DOHH2 (cell line): ENCODE results near the gene RNU1-4.
"Not testable (repeated sequence)": the region's sequence is repeated elsewhere in the genome, so short reads cannot be mapped to it uniquely, and the experiment has no call there.

Experiments used
- H3F3A ChIP-seq: fragments of 200-600 bp; sonication (generic), shearing (Covaris generic); 2 replicates; pipeline ENCODE4 v1.6.0; 2016; ENCODE audit warnings: antibody characterized with exemption, mild to moderate bottlenecking; ENCODE audit not compliant: control insufficient read depth, insufficient read depth
- H3K27ac ChIP-seq: fragments of 200-600 bp; sonication (generic); 2 replicates; pipeline ENCODE4 v1.5.1; 2014; ENCODE audit warnings: low read depth, mild to moderate bottlenecking, low read length, moderate library complexity
- H3K27me3 ChIP-seq: fragments of 200-600 bp; sonication (generic); 2 replicates; pipeline ENCODE4 v1.6.1; 2014; ENCODE audit warnings: mild to moderate bottlenecking, low read length, mixed read lengths; ENCODE audit not compliant: control insufficient read depth
- H3K36me3 ChIP-seq: fragments of 200-600 bp; sonication (generic); 2 replicates; pipeline ENCODE4 v1.6.1; 2014; ENCODE audit warnings: mild to moderate bottlenecking, low read length, moderate library complexity, mixed read lengths; ENCODE audit not compliant: control insufficient read depth
- H3K4me1 ChIP-seq: fragments of 200-600 bp; sonication (generic); 2 replicates; pipeline ENCODE4 v1.6.1; 2014; ENCODE audit warnings: mild to moderate bottlenecking, low read length, mixed read lengths; ENCODE audit not compliant: control insufficient read depth
- H3K4me2 ChIP-seq: fragments of 200-600 bp; sonication (generic); 2 replicates; pipeline ENCODE4 v1.6.0; 2014; ENCODE audit warnings: mild to moderate bottlenecking, low read length, moderate library complexity
- H3K4me3 ChIP-seq: fragments of 200-600 bp; sonication (generic); 2 replicates; pipeline ENCODE4 v1.5.1; 2014; ENCODE audit warnings: mild to moderate bottlenecking, low read length, mixed read lengths
- H3K79me2 ChIP-seq: fragments of 200-600 bp; sonication (generic); 2 replicates; pipeline ENCODE4 v1.6.1; 2014; ENCODE audit warnings: mild to moderate bottlenecking, low read length, mixed read lengths; ENCODE audit not compliant: control insufficient read depth
- H3K9me2 ChIP-seq: fragments of 200-600 bp; sonication (generic); replicated peaks from 2 replicates; pipeline ENCODE4 v1.6.1; 2014; ENCODE audit warnings: mild to moderate bottlenecking, low read length, mixed read lengths; ENCODE audit not compliant: control insufficient read depth
- H3K9me3 ChIP-seq: fragments of 200-600 bp; sonication (generic); 2 replicates; pipeline ENCODE4 v1.6.1; 2014; ENCODE audit warnings: antibody characterized with exemption, low read length, mixed read lengths; ENCODE audit not compliant: control insufficient read depth, insufficient read depth
- H4K20me1 ChIP-seq: fragments of 200-600 bp; sonication (generic); 2 replicates; pipeline ENCODE4 v1.6.0; 2014; ENCODE audit warnings: low read depth, mild to moderate bottlenecking, antibody characterized with exemption, low read length, moderate library complexity; ENCODE audit not compliant: control insufficient read depth, insufficient read depth
- EZH2phosphoT487 ChIP-seq: fragments of 200-600 bp; sonication (generic); IDR thresholded peaks from 2 replicates; pipeline ENCODE4 v1.6.1; 2017; ENCODE audit warnings: borderline replicate concordance, mild to moderate bottlenecking, antibody characterized with exemption, low read length, moderate library complexity, mixed read lengths
- TF ChIP-seq, protein P1 (sequence below): fragments of 200-600 bp; sonication (generic); IDR thresholded peaks from one replicate; pipeline ENCODE4 v1.5.1; 2014; ENCODE audit warnings: antibody characterized with exemption, mild to moderate bottlenecking, low read depth, low read length; ENCODE audit not compliant: poor library complexity, severe bottlenecking

The RNU1-4 gene

DNA sequence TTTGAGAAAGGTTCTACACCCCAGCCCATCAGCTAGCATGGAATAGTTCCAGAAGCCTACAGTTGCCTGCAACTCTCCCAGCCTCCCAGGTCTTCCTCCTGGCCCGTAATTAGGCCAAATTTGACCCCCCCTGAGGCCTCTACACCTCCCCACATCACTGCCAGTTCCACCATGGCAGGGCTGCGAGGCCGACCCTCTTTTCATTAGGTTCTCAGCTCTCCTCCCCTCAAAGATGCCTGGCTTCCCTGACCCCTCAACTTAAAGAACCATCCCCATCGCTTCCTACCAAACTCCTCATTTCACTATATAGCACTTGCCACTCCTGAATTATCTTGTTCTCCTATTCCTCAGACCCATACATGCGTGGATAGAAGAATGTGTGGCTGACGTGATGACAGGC, 27.3 kb upstream of the RNU1-4 start:
- H3K4me1 ChIP-seq, H3K9me2 ChIP-seq, H3K36me3 ChIP-seq, H3K27ac ChIP-seq, H3K79me2 ChIP-seq, H3K9me3 ChIP-seq, H3F3A ChIP-seq, H4K20me1 ChIP-seq, H3K4me2 ChIP-seq, H3K4me3 ChIP-seq: not testable (repeated sequence)
- H3K27me3 ChIP-seq, result peaks cover 11% of the 10 kb centered on the region; the same call in 1 of the 2 replicates

DNA sequence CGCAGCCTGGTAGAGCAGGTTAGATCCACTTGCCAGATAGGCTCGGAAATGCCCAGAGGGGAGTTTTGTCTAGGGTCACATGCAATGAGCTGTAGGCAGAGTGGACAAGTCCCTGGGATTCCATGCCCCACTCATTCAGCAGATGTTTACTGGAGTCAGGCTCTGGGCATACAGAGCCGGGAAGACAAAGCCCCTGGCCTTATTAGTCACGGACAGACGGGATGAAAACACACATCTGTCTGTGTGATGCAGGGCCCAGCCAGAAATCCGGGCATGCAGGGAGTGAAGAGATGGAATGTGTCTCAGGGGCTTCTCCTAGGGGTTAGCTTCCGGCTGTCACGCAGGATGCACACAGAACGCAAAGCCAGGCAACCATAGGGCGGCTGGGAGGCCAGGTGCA, 26.8 kb upstream of the RNU1-4 start:
- H3K9me3 ChIP-seq, H3K79me2 ChIP-seq, H3K27ac ChIP-seq, H3K4me1 ChIP-seq, H3K4me2 ChIP-seq, H3K36me3 ChIP-seq, H3F3A ChIP-seq, H3K4me3 ChIP-seq, H4K20me1 ChIP-seq, H3K9me2 ChIP-seq: not testable (repeated sequence)
- H3K27me3 ChIP-seq, result peaks cover 11% of the 10 kb centered on the region; the same call in 1 of the 2 replicates

DNA sequence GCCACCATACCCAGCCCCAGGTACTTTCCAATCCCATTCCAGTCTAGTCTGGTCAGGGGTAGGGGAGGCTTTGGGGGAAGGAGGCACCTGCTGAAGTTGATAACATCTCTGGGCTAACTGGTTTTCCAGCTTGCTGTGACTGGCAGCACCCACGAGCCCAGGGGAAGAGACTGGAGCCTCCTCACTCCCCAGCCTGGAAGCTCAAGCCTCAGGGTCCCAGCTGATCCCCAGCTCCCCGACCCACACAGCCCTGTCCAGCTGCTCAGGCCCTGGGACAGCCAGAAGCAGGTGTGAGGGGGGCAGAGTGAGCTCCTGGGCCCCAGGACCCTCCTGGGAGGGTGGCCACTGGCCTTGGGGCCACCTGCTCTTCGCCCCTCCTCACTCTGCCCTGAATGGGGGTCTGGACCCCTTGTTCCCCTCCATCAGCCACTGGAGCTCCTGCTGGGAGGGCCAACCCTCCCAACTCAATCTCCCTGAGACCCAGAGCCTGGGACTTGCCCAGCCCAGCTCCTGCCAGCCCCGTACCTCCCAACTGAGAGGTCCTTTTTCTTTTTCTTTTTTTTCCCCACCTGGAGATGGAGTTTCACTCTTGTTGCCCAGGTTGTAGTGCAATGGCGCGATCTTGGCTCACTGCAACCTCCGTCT, 23.5 kb upstream of the RNU1-4 start:
- peaks cover 6% of the 10 kb centered on the region; the same call in 1 of the 2 replicates for H3K4me1 ChIP-seq
- H4K20me1 ChIP-seq, result no peaks in the 10 kb centered on the region
- H3K79me2 ChIP-seq, result no peaks in the 10 kb centered on the region
- H3K9me3 ChIP-seq, result no peaks in the 10 kb centered on the region
- no peak overlapping the region for H3K27ac ChIP-seq
- H3K9me2 ChIP-seq, result no peaks in the 10 kb centered on the region
- no peaks in the 10 kb centered on the region for H3K36me3 ChIP-seq
- no peak overlapping the region for H3K4me3 ChIP-seq
- TF ChIP-seq, protein P1, sequence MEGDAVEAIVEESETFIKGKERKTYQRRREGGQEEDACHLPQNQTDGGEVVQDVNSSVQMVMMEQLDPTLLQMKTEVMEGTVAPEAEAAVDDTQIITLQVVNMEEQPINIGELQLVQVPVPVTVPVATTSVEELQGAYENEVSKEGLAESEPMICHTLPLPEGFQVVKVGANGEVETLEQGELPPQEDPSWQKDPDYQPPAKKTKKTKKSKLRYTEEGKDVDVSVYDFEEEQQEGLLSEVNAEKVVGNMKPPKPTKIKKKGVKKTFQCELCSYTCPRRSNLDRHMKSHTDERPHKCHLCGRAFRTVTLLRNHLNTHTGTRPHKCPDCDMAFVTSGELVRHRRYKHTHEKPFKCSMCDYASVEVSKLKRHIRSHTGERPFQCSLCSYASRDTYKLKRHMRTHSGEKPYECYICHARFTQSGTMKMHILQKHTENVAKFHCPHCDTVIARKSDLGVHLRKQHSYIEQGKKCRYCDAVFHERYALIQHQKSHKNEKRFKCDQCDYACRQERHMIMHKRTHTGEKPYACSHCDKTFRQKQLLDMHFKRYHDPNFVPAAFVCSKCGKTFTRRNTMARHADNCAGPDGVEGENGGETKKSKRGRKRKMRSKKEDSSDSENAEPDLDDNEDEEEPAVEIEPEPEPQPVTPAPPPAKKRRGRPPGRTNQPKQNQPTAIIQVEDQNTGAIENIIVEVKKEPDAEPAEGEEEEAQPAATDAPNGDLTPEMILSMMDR, result no peak
- no peak for TF ChIP-seq EZH2phosphoT487
- H3K4me2 ChIP-seq, result no peak overlapping the region
- no peaks in the 10 kb centered on the region for H3F3A ChIP-seq
- H3K27me3 ChIP-seq, result peaks cover 11% of the 10 kb centered on the region; the same call in 1 of the 2 replicates

DNA sequence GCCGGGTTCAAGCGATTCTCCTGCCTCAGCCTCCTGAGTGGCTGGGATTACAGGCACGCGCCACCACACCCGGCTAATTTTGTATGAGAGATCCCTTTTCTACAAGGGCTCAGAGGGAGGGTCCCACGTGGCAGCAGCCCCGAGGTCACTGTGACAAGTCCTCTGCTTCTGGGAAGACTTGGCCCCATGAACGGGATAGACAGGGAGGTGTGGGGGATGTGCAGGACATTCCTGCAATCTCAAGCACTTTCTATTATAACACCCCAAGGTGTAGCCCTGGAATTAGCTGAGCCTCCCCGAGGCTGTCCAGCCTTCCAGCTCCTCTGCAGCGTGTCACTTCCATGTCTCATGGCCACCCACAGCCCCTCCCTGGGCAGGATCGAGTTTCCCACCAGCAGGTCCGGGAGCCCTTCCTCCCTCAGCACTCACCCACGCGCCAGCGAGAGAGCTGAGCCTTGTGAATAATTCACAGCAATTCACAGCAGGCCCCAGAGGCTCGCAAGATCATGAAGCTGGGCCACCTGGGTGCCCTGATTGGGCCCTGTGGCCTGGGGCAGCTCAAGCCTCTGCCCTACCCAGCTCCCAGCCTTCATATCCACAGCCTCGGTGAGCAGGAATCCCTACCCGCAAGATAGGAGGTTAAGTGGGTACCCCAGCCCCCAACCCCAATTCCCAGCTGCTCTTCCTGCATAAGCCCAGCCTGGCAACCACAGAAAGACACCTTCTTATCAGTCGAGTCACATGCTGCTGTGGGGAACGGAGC, 22.8 kb upstream of the RNU1-4 start:
- Histone ChIP-seq H3K79me2 (no peaks in the 10 kb centered on the region), H3K9me2 (no peaks in the 10 kb centered on the region), H3K27me3 (peaks cover 11% of the 10 kb centered on the region; the same call in 1 of the 2 replicates), H3K27ac (no peak overlapping the region), H3K4me2 (no peak overlapping the region), H3K4me1 (peaks cover 6% of the 10 kb centered on the region; the same call in 1 of the 2 replicates), H3F3A (no peaks in the 10 kb centered on the region), H4K20me1 (no peaks in the 10 kb centered on the region), H3K9me3 (no peaks in the 10 kb centered on the region), H3K36me3 (no peaks in the 10 kb centered on the region), H3K4me3 (no peak overlapping the region)
- no peak for TF ChIP-seq EZH2phosphoT487
- TF ChIP-seq, protein P1, result no peak

DNA sequence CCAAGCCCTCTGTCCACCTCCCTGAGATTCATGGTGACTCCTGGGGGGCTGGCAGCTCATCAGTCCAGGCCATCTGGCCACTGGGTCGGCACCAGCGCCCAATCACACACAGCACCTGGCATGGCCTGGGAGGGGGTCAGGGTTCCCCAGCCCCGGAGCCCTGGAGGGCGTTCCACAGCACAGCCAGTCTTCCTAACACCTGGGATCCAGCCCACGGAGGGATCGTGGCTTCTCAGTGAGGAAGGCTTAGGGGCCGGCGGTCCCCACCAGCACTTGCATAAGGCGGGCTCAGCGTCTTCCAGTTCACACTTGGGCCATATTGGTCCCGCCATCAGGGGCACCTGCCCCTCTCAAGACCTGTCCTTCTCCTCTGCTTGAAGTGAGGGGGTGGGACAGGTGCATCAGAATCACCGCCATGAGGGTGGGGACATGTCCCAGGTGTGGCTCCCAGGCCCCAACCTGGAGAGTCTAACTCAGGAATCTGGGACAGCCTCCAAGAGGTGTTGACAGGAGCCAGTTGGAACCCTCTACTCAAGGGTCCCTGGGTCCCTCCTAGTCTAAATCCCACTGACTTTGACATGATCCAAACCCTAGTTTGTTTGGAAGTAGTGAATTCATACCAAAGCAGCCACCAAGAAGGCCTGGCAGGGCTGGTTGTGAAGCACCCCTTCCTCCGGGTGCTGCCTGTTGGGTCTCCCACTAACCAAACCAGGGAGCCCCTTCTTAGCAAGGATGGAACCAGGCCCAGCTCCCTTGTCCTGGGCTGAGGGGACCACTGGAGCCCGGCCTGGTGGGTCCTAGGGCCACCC, 22.0 kb upstream of the RNU1-4 start:
- H3K4me2 ChIP-seq, H4K20me1 ChIP-seq, H3K79me2 ChIP-seq, H3K9me2 ChIP-seq, H3K4me3 ChIP-seq, H3F3A ChIP-seq, H3K36me3 ChIP-seq, H3K9me3 ChIP-seq, H3K4me1 ChIP-seq, H3K27ac ChIP-seq: not testable (repeated sequence)
- H3K27me3 ChIP-seq, result peaks cover 11% of the 10 kb centered on the region; the same call in 1 of the 2 replicates
